ENCODE results near the gene MSI2. TPM values are rescaled to one million over a fixed set of nuclear protein-coding genes. Genes with fewer than 3 reads are reported as not detected.
"Not testable (repeated sequence)": the region's sequence is repeated elsewhere in the genome, so short reads cannot be mapped to it uniquely, and the experiment has no call there.

The MSI2 gene
- total RNA-seq, 1 experiment from 2014 or later, result 61.2 TPM

DNA sequence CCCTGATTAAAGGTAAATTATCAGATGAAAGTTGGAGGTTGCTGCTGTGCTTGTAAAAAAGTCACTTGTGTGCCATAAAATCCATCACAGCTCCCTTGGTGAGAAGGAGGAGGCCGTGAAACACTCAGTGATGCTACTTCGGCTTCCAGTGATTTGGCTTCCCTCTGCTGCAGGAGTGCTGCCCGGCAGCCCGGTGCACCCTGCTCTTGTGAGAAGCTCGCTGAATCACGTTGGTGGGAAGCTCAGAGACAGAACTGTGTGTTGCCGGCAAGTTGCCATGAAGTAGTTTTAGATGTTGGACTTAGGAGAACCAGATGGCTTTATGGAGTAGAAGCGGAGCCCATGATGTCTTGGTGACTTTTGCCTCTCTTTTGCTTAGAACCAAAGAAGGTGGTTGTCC, 33.3 kb downstream of the MSI2 start:
- DNase-seq (ENCODE audit: low spot score), result no peak

DNA sequence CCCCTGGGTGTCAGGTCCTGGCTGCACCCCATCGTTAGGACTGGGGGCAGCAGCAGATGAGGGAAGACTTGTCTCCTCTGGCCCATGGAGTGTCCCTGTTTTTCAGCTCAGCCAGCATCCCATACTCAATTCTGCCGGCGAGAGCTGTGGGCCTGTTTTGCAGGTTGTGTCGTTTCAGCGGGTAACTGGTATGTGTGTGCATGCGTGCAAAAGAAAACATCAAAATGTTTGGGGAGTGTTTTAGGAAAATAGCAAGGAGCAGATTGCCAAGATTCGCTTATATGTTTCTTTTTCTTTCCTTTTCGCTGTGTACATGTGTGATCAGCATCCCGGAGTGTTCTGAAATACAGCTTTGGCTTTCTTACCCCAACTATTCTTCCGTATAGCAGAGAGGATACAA, 34.7 kb downstream of the MSI2 start:
- DNase-seq (ENCODE audit: low spot score), result no peak

DNA sequence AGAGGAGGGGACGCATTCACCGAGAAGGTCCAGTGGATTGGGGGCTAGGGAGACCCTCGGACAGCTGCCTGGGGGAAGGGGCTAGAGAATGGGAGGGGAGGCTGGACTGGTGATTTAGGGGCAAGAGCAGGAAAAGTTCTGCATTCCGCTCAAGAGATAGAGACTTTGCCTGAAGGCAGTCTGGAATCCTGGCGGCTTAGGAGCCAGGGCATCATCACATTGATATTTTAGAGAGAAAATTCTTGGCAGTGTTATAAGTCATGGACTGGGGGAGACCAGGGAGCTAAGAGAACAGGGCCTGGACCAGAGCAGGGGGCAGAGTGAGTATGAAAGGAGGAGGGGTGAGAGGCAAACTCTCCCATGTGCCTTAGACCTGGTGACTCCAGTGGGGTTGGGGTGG, 35.8 kb downstream of the MSI2 start:
- no peak for DNase-seq (ENCODE audit: low spot score)

DNA sequence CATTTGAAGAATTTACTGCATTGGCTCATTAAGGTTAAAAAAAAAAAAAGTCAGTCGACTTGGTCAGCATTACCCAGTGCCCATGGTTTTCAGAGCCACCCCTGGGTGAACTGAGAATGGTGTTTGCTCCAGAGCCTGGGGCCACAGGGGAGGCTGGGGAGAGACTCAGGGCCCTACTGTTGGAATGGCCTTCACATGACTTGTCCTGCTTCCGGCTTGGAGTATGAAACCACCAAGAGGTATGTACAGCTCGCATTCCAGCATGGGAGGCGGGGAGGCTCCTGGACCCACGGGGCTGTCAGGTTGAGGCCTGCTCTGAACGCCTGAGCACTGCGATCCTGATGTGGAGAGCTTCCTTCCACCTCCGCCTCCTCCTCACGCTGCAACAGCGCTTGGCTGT, 36.8 kb downstream of the MSI2 start:
- DNase-seq (ENCODE audit: low spot score), result no peak

DNA sequence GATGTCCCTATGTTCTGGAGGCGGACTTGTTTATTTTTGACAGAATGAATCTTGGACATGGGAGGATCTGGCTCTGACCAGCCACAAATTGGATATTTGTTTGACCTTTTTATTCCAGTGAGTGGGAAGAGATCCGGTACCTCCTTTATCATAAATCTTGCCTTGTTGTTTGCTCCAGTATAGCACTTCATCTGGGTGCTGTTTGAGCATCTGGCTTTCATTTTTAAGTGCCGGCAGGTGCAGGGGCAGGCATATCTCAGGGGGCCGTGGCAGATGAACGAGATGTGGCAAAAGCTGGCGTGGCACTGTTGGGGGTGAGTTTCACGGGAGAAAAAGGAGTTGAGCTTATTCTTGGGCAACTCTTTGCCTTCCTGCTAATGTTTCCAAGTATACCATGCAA, 37.8 kb downstream of the MSI2 start:
- DNase-seq (ENCODE audit: low spot score), result no peak

DNA sequence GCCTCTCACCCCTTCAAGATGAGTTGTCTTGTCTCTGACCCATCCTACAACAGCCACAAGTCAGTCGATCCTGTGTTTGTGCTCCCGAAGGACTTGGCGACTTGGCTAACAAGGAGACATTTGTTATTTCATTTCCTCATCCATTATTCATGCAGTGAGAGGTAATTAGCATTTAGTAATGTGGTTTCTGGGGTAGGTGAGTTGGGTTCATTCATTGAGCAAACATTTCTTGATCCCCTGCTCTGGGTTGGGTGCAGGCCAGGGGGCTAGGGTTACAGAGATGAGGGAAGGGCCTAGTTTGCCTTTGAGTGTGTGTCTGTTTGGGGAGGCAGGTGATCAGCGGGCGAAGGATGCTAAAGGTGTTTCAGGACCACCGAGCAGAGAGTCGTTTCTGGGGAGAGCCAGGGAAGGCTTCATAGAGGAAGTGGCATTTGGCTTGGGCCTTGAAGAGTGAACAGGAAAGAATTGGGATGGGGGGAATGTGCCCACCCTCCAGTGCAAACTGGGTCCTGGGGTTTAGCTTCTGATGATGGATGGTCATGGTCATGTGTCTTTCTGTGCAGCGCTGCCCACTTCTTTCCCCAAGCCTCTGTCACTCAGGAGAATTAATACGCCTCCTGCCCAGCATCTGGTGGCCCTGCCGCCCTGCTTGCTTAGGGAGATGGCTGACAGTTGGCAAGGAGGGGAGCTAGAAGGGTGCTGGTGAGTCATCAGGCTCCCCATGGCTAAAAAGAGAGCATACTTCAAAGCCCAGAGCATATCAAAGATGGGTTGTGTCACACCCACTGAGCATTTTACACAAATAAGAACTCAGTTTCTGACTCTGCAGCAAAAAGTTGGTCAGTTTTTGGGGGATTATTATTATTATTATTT, 38.5 kb downstream of the MSI2 start:
- DNase-seq (ENCODE audit: low spot score), result no peak

DNA sequence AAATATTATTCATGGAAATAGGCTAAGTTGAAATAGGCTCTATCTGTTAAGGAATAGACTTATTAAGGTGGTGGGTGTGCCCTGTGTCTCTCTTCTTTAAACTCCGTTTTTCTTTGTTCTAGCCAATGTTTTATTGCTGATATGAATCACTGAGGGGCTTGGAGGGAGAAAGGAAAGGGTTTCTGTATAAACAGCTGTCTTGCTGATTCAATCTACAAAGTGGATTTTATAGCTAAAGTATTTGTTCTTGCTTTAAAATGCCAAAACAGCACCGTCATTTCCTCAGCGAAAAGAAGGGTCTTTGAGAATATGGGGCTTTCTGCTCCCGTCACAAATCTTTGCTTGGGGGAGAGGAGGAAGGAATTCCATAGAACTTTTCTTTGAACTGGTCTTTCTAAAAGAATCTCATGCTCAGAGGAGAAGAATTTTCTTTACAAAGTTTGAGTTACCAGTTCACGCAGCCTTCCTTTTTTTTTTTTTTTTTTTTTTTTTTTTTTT, 39.3 kb downstream of the MSI2 start:
- no peak for DNase-seq (ENCODE audit: low spot score)

DNA sequence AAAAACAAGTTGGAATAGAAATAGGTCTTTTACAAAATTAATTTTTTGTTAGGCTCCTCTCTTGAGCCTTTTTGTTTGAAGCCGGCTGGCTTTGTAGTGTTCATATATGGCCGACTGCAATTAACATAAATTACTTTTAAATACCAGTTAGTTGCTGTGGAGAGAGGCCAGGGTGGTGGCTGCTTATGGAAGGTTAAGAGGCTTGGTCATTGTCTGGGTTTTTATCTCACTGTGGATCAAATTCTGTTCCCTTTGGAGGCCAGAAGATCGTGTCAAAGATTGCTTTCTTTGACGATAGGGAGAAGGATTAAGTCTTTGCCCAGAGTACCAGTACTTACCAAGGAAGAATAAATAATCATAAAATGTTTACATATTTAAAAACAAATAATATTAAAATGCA, 39.9 kb downstream of the MSI2 start:
- DNase-seq (ENCODE audit: low spot score), result no peak

DNA sequence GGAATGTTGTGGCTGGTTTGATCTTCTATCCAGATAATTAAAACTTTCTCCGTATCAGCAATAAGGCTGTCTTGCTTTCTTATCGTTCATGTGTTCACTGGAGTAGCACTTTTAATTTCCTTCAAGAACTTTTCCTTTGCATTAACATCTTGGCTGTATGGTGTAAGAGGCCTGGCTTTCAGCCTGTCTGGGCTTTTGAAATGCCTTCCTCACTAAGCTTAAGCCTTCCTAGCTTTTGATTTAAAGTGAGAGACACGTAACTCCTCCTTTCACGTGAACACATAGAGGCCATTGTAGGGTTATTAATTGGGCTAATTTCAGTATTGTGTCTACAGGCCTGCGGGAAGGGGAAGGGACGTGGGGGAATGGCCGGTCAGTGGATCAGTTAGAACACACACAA, 42.9 kb downstream of the MSI2 start:
- no peak for DNase-seq (ENCODE audit: low spot score)

DNA sequence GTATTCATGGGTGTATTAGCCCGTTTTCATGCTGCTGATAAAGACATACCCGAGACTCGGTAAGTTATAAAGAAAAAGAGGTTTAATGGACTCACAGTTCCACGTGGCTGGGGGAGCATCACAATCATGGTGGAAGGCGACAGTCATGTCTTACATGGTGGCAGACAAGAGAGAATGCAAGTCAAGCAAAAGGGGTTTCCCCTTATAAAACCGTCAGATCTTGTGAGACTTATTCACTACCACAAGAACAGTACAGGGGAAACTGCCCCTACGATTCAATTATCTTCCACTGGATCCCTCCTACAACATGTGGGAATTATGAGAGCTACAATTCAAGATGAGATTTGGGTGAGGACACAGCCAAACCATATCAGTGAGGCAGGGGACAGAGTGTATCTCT, 44.3 kb downstream of the MSI2 start:
- DNase-seq (ENCODE audit: low spot score), result not testable (repeated sequence)

DNA sequence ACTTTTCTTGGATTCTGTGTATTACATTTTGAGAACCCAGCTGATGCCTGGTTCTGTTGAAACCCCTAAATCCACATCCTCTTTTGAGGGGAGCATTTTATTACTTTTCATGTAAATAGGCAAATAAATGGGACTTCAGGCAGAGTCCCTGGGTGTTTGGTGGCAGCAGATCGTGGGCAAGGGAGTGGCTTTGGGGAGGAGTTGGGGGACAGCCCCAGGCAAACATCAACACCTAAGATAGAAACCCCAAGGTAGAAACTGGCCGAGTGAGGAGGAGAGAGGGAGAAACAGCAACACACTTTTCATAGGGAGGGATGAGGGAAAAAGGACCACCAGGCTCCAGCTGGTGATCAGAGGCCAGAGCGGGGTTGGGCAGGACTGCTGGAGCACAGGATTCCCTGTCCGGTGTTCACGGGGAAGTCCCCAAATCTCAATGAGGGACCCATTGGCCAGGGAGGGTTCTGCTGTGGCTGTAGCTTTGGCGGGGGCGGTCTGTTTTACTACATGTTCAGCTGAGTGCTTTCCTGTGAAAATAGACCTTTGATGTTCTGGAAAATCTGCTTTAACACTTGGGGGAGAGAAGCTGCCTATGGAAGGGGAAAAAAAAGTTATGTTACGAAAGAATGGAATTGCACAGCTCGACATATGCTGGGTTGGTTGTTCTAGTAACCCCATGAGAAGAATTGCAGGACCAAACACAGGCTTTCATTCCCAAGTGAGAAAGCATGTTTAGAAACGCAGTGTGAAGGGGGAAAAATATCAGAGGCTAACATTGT, 46.6 kb downstream of the MSI2 start:
- DNase-seq (ENCODE audit: low spot score), result no peak

DNA sequence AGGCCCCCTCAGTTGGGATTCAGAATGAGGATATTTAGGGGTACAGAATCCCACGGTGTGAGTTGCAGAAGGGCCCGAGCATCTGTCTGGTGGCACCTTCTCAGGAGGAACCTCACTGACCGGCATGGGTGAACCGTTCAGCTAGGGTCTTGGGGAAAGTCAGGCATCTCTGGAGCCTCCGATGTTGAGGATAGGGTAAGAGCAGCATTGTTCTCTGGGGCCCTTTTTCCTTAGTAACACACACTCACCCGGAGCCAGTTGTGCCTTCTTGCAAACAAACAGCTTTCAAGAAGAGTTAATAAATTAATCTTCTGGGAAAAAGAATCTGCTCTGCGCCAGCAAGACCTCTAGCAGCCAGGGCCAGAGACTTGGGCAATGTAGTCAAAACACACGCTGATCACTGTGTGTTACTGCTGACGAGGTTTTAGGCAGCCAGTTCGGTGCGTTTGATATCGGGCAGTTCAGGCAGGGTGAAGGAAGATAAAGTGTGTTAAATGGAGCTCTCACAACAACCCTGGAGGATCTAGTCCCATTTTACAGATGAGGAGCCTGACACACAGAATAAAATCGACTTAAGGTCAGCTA, 48.9 kb downstream of the MSI2 start:
- DNase-seq (ENCODE audit: low spot score), result no peak

DNA sequence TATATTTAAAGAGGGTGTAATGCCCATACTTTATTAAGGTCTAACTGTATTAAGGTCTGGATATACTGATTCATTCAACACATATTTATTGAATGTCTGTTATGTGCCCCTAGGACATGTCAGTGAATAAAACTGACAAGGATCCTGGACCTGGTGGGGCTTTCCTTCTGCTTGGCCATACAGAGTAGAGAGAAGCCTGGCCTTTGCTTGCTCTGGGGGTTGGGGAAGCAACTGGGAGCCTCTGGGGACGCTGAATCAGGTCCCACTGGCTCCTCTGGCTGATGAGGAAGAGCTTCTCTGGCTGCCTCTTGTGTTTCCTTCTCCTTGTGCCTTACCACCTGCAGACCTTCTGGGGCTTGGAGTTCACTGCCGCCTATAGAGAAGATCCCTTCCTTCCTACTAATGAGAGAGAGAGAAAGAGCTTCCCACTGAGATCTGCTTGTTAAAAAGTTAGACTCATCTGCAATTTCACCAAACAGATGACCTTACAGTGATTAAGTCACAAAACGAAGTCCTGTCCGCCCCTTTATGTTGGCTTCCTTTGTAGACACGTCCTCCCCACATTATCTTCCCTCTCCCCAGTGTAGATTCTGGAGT, 49.7 kb downstream of the MSI2 start:
- DNase-seq (ENCODE audit: low spot score), result no peak

DNA sequence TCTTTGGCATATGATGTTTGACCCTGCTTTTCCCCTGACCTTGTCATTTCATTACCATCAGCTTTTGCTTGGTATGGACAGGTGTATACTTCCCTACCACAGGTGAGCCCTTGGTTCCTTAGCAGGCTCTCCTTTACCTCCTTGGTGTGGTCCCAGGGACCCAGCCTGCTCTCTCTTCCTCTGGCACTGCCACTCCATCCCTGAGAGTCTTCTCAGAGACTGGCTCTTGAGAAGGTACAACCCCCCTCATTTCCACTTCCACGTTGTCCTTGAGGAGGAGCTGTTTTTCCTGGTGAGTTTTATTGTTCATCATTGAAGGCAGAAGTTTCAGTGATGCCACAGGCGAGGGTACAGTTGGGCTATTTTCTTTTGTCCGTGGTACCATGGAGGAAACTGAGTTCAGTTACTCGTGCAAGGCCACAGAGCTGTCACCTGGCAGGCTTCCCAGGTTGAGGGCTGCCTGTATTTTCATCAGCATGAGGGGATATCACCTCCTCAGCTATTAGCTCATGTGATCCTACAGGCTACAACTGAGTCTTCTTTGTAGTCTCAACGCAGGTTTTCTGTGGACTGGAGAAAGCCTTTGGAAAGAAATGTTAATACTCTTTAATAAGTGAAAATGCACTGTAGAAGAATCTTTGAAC, 52.3 kb downstream of the MSI2 start:
- DNase-seq (ENCODE audit: low spot score), result no peak

DNA sequence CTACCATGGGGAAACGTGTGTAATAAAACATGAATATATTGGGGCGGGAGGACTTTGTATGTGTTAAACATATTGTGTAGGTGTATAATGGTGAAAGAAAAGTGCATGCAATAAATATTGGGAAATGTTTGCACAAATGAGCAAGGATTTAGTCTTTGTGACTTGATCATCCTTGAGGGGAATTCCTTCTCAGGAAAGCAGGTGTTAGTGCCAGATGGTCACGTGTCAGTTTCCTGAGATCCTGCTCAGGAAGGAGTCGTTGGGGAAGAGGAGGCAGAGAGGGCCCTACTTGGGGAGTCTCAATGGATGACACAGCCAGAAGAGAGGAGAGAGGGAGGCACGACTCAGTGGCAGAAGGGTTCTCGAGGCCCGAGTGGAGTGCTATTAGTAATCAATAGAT, 53.2 kb downstream of the MSI2 start:
- DNase-seq (ENCODE audit: low spot score), result no peak

DNA sequence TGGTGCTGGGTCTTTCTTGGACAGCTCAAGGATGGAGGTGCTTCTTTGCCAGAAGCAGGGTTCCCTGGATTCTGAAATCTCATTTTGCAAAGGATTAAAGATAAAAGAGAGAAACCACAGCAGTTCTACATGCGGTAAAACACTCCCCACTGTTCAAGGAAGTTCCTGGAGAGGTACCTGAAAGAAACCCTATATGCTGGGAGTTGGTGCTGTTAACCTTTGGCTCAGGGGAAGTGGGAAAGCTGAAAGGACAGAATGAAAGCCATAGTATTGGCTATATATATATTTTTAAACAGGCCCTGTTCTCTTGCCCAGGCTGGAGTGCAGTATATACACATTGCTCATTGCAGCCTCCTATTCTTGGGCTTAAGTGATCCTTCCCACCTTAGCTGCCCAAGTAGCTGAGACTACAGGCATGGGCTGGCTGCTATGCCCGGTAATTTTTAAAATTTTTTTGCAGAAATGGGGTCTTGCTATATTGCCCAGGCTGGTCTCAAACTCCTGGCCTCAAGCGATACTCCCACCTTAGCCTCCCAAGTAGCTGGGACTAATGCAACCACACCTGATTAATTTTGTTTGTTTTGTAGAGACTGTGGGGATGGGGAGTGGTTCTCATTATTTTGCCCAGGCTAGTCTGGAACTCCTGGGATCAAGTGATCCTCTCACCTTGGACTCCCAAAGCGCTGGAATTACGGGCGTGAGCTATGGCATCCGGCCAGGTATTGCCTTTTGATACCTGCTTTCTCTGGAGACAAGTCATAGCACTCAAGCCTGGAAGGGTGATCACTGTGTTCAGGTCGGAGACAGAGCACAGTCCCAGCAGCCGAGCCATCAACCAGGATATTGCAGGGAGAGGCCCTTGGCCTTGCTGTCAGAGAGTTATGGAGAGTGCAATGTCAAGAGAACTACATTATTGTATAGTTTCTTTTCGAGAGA, 55.2 kb downstream of the MSI2 start:
- peak; percentile 2 for DNase-seq (ENCODE audit: low spot score)

DNA sequence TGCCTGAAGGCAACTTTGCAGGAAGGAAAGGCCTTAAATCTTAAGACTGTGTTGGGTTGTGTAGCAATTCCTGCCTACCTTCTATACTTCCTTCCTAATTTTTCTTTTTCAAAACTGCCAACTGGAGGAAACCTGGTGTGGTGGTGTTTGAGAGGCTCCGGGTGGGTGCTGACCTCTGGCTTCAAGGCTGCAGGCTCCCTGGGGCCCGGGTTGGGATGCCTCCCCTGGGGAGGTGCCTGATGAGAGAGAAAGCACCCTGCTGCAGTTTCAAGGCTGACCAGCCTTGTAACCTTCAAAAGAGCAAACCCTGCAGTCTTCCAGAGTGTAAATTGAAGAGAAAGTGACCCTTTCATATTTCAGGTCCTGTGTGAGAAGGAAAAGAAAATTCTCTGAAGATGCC, 55.9 kb downstream of the MSI2 start:
- DNase-seq (ENCODE audit: low spot score), result no peak

DNA sequence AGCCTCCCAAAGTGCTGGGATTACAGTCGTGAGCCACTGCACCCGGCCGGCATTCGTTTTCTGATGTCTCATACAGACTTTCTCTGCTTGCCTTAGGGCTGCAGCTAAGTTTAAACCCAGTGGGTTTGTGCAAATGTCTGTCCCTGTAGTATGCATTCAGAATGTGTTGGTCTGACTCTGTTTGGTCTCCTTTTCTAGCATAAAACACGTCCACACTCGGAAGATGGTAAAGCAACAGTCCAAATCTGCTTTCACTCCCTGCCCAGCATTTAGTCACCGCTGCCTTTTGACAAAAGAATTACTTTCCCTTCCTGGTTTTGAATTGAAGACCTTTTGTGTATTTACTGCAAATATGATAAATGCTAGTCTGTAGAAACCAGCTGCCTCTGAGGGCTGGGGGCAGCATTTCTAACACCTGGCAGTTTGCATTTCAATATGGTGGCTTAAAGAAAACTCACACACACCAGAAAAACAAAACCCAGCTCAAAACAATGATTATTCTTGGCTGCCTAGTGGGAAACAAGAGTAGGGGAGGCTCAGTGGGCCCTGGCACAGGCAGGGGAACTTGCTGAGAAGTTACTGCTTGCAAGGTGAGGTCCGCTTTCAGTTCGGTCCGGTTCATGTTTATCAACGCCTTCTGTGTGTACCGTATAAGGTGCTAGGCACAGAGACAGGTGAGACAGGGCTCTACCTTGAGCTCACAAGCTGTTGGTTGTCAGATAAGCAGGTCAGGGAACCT, 56.9 kb downstream of the MSI2 start:
- DNase-seq (ENCODE audit: low spot score), result no peak
